Stimulated activated CD8-positive, alpha-beta memory T cell treated with anti-CD3 and anti-CD28 coated beads, Interleukin-15, amount 100 ng/mL, for 1 hour (primary cell): ENCODE measurements around the gene GHITM.
"Not testable (repeated sequence)": the region's sequence is repeated elsewhere in the genome, so short reads cannot be mapped to it uniquely, and the experiment has no call there.

Experiments
- DNase-seq: peaks from one replicate; pipeline ENCODE4 v3.0.0-alpha.2; 2020; ENCODE audit warnings: low read depth

GHITM gene

DNA sequence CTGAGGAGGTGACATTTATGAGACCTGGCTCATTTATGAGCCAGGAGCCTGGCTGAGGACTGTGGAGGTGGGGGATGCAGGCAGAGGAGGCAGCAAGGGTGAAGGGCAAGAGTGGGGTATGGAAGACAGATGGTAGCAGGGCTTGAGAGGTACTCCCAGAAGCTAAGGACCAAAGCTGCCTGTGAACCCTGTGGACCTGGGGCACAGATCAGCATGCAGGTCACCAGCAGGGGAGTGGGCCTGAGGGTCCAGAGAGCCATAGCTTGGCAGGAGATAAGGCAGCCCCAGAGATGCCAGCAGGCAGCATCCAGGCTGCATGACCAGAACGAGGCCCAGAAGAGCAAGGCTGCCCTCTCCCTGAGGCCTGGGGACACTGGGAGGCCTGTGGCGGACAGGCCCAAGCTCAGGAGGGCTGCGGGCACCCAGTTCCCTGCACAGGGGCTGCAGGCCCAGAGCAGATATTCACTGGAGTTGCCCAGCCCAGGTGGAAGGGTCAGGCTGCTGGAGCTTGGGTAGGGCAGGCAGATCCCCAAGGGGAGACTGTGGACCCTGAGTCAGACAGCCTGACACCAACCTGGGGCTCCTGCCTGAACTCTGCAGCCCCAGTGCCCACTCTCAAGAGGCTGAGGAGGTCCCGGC is 37.6 kb downstream of the GHITM start:
- DNase-seq = no peak

DNA sequence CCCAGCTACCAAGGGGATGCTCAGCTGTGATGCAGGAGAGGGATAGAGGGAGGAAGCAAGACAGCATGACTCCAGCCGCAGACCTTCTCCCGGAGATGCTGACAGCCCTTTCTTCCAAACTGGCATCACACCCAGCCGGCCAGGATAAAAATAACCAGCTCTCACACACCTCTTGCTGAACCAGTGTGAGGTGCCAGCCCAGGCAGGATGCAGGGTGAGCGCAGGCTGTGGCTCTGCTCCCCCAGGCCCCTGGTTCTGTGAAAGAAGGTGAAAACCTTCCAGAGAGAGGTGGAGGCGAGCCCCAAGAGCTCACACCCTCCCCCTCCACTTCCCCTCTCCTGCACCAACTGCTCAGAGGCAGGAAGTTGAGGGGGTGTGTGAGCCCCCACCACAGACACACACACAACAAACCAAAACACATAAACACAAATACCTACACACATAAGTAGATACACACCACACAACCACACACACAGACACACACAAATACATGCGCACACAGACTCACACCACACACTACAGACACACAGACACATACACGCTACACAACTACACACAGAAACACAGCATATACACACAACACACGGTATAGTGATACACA is 38.3 kb downstream of the GHITM start:
- no peak for DNase-seq

DNA sequence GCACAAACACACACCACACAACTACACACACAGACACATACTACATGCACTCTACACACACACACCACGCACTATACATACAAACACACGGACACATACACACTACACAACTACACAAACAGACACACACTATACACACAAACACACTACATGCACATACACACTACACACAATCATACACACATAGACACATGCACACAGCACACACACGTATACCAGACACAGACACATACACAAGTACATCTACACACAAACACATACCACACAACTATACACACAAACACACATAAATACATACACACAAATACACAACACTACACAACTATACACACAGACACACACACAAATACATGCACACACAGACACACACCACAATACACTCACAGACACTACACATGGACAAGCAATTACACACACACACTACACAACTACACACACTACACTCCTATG is 38.9 kb downstream of the GHITM start:
- no peak for DNase-seq

DNA sequence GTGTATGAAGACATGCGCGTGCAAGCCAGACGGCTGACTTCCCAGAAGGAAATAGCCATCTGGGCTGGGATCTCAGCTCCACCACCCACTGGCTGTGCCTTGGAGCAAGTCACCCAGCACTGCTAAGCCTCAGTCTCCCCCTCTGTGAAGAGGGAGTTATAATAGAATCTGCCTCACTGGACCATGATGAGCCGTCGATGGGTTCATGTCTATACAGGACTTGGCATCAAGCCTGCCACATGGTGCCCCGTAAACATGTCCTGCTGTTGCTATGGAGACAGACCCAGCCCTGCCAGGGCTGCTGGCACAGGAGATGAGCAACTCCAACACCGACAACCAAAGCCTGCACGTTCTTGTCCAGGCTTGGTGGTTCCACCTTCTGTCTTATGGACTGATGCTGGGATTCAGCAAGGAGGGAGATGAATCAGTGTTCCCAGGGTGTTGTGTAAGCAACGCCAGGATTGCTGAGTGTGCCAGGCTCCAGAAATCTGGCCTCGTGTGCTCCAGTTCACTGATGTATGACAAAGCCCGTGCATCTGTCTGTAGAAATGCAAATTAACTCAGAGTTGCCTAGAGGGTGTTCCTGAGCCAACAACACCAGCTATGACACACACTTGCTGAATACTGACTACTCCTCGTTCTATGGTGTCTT is 39.9 kb downstream of the GHITM start:
- no peak for DNase-seq

DNA sequence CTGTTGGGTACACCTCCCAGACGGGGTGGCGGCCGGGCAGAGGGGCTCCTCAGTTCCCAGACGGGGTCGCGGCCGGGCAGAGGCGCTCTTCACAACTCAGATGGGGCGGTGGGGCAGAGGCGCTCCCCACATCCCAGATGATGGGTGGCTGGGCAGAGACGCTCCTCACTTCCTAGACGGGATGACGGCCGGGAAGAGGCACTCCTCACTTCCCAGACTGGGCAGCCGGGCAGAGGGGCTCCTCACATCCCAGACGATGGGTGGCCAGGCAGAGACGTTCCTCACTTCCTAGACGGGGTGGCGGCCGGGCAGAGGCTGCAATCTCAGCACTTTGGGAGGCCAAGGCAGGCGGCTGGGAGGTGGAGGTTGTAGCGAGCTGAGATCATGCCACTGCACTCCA is 41.1 kb downstream of the GHITM start:
- DNase-seq = not testable (repeated sequence)

DNA sequence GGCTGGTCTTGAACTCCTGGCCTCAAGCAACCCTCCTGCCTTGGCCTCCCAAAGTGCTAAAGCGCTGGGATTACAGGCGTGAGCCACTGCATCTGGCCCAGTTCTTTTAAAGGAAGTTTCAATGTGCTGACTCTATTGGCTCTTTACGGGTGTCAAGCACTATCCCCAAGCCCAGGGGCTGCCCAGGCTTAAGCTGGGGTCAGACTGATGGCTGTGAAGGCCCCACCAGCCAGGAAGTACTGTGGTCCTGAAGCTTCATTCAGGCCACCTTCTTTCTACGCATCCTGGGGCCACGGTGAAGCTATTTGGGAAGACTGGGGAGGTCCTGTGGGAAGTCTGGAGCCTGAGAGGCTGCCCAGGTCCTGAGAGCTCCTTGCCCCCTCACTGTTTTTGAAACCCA is 42.3 kb downstream of the GHITM start:
- no peak for DNase-seq

DNA sequence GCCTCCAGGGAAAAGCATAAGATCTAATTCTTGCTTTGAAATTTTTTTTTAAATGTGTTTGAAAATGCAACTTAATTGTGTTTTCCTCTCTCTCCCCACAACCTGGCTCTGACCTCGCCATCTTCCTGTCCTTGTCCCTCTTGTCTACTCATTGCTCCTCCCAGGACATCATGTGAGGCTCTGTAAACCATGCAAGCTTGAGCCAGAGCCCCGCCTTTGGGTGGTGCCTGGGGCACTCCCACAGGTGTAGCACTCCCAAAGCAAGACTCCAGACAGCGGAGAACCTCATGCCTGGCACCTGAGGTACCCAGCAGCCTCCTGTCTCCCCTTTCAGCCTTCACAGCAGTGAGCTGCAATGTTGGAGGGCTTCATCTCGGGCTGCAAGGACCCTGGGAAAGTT is 45.2 kb downstream of the GHITM start:
- no peak for DNase-seq

DNA sequence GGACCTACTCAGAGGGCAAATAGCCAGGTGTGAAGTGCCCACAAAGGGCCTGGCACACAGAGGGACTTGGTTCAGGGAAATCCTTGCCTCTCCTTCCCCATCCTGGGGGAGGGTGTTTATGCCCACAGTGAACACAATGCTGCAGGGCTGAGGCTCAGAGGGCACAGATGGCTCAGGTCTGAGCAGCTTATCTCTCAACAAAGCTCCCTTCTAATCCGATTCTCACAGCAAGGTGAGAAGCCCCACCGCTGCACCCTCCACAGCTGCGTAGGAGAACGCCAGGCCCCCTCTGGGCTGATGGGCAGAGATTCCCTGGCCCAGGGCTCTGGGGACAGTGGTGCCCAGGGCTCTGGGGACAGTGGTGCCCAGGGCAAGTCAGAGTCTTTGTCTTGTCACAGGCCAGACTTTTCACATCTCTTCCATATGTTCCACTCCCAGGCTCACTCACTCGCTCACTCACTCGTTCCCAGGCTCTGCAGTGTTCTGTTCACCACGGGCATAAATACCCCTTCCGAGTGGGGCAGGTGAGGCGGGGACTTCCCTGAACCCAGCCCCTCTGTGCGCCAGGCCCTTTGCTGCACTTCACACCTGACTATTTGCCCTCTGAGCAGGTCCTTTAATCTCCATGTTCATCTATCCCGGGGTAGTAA is 46.3 kb downstream of the GHITM start:
- no peak for DNase-seq

DNA sequence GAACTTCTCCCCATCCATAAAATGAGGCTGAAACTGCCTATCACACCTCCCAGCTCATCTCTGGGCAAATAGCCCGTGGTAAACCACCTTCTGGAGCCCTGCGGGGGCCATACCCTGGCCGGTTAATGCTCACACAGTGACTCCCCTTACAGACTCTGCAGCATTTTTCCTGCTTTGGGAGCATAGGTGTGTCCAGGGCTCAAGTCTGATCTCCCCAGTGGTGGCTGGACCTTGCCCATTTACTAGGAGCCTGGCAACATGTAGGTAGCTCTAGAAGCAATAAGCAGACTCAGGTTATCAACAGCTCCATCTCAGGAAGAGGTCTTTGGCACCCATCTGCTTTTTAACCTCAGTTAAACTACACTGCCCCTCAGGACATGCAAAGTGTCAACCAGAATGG is 49.5 kb downstream of the GHITM start:
- DNase-seq = no peak

DNA sequence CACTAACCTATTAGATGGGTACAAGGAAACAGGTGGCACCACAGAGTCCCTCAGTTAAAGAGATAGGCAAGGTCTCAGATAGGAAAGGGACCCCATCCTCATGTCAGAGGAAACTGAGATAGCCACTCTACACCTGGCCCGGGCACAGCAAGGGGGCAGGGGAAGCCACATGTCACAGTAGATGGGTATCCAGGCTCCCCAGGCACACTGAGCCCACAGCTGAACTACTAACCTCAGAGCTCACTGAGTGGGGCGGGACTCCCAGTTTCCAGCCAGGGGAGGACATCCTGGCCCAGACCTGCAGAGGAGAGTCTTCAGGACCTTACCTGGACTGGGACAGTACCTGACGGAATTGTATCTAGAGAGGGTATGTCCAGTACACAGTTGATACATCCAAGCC is 51.3 kb downstream of the GHITM start:
- no peak for DNase-seq

DNA sequence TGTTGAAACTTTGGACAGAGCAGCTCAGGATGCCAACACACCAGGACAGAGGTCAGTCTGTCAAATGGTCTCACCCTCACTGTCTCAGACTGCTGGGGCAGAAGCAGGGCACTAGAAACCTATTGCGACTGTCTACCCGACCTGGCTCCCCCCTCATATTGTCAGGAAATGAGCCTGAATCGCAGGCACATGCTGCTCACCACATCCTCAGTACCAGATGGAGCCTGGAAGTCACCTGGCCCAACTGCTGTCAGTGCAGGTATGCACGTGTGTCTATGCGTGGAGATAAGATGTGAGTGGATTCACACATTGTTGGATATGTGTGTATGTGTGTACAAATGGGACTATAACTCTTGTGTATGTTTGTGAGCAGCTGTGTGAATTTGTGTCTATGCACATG is 51.8 kb downstream of the GHITM start:
- no peak for DNase-seq

DNA sequence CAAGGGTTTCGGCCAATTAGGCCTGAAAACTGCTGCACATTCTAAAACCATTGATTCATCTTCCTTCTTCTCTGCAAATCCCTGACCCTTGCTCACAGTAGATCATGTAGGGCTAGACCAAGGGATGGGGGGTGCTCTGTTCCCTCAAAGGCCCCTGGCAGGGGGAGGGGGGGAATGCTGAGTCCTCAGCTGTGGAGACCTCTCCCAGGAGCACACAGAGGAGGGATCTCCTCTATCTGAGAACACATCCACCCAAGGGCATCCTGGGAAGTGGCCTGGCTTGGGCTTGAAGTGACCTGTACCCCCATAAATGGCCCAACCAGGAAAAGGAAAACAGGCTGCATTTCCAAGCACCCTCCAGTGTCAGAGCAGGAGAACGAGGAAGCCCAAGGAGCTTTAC is 54.0 kb downstream of the GHITM start:
- DNase-seq = no peak

DNA sequence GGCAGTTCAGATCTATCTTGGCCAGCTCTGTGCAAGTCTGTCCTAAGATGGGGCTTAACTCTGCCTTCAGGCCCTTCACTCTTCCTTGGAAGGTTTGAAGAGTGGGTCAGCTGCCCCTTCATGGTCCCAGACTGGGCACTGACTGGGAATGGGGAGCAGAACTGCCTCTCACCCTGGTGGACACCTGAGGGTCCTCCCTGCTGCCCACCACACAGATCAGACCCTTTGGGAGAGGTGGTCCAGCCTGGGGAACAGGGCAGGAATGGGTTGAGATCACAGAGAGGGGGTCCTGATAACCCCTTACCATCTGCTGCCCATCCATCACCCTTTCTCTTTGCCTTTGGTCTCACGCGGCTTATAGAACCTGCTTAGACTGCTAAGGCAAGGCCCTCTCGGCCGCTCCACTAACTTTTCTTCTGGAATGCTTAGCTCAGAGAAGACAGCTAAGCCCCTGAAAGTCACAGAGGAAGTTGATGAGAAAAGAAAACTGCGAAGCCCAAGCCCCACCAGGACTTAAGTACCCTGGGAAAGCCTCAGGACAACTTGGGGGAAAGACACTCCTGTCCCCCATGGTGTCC is 54.6 kb downstream of the GHITM start:
- DNase-seq = no peak

DNA sequence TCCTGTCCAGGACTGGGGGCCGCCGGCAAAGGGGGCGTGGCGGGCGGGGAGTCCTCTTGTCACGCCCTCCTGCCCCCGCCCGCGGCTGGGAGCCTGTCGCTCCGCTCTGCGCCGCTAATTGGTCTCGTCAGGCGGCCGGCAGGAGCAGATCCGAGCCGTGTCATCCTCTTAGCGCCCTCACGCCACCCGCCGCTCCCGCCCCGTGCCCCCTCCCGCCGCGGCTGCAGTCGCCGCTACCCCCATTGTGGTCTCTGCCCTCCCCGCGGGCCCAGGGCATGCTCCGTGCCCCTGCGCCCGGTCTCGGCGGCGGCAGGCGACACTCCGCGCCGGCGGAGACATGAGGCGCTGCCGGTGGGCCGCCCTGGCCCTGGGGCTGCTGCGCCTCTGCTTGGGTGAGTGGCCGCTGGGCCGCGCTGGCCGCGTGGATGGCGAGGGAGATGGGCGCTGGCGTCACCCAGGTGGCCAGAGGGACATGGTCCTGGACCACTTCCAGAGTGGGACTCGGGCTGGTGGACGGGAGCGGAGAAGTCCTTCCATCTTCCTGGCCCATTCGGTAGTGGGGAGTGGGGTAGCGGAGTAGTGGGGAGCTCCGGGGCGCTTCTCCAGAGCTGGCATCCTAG is 55.2 kb downstream of the GHITM start, which contains the start of gene CDHR1:
CDHR1 (plus strand) TSS at position 114 of the 620 bp plus-strand sequence; CDS start at position 338, 224 bp downstream.
- peak; percentile 21 for DNase-seq

DNA sequence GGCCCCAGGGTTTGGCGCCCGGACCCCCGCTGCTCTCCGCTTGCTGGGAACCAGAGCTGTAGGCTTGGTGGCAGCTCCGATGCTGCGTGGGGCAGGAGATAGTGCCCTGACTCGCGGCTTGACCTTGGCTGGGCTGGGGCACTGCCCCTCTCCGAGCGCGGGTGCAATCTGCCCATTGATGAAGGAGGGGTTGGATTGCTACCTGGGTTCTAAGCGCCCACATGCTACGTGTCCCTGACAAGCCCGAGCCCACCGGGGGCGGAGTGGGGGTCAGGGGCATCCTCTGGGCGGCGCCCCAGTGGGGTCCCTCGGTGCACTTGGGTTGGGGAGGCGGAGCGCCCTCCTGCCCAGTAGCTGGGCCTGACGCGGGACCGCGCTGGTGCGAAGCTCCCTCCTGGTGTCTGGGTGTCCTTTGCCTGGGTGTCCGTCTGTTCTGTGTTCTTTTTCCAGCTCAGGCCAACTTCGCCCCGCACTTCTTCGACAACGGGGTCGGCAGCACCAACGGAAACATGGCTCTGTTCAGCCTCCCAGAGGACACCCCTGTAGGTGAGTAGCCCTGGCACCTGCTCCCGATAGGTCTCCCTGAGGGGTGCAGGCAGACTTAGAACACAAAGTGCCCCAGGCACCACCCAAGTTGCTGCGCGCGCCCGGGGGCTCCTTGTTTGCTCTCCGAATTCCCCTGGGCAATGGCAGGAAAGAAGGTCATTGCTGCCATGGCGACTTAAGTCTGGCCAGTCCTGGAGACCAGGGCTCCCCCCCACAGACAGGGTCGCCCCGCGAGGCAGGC is 55.9 kb downstream of the GHITM start:
- DNase-seq = no peak

DNA sequence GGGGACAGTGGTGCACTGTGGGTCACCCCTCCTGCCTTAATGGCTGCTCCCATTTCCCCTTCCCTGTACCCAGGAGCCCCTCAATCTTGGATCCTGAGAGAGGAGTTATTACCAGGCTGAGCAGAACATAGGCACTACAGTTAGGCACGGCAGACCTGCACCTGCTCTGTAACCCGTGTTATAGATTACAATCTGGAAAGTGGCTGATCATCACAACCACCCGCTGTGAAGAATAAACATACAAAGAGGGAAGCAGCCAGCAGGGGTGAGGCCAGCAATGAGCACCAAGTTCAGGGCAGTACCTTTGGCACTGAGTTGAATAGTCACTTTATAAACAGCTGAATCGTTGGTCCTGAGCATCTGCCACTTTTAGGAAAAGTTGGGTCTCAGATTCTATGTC is 56.8 kb downstream of the GHITM start:
- DNase-seq = no peak

DNA sequence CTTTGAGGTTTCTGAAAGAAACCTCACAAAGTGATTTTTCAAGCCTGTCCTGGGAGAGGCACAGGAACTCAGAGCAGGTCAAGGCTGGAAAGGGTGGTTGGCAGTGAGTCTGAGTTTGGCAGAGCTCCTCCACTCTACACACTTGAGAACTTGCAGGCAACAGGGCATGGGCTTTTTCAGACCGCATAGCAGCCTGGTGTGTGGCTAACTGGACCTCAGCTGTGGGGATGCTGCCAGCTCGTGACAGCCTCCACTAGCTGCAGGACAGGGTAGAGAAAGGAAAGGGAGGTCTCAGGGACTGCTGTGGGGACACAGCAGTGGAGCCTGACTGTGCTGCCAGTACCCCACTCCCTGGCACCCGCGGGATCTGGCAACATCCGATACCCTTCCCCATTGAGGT is 57.6 kb downstream of the GHITM start:
- DNase-seq = no peak

DNA sequence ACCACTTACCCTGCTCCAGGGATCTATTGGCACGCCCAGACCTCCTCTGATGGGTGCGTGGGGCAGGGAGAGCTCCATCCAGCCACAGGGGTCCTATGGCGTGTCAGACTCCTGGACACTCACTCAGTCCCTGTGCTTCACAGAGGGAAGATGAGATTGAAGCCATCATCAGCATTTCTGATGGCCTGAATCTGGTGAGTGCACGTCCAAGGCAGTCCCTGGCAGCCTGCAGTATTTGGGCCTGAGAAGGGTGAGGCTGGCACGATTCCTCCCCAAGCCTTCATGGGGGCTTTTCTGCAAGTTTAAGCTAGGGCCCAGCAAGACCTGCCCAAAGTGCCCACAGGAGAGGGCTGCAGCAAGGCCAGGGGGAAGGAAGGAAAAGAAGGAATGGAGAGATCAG is 58.3 kb downstream of the GHITM start:
- no peak for DNase-seq

DNA sequence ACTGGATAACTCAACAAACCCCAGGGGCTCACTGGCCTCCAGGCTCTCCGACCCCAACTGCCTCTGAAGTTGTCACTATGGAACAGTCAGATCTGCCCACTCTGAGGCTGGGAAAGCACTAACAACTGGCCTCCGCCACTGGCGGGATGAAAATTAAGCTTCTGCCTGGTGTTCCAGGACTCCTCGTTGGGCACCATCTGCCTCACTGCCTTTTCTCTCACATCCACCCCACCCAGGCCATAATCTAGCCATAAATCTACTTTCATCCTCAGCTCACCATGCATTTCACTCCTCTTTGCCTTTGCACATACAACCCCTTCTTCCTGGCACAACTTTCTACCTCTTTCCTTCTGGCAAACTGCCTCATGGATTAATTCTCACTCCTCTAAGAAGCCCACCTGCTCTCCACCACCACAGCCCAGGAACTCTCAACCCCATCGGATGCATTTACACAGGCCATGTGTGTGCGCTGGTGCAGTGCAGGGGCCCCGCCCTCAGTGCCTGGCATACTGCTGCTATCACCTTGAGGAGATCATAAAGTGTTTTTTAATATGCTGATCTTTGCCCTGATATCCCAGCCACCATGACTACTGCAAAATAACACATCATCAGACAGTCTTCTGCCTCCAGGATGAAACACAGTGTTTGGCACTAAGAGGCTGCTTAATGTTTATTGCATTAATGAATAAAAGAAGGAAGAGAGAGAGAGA is 59.1 kb downstream of the GHITM start:
- no peak for DNase-seq

DNA sequence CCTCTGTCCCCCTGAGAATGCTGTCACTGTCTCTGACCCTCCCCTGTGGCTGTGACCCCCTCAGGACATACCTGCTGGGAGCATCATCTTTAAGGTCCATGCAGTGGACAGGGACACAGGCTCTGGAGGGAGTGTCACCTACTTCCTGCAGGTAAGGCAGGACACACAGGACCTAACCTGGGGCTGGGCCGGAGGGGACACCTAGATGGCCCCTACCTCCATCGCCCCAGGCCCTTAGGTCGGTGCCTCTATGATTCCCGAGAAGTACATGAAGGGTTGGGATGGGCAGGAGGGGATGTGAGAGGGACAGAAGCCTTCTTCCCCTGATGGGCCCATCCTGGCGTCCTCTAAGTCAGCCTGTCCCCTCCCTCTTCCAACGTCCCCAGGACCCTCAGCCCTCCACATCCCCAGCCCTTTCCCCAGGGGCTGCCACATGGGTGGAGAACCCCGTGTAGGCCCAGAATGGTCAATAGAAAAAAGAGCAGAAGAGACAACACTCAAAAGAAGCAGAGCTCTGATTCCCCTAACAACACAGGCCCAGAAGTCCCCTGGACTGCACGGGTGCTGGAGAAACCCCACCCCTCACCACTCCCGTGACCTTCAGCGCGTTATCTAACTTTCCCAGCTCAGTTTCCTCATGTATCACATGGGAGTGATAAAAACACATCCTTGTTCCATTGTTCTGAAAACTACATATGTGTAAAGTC is 61.4 kb downstream of the GHITM start:
- no peak for DNase-seq
